Measurements from ENCODE around the gene RCSD1.

RCSD1 gene

GRCh38 chr1:167674156-167674555, 44.1 kb downstream of the RCSD1 start:
- no peak for TF ChIP-seq POLR2A (IDR thresholded peaks at IDR 0.05; ENCODE audit: extremely low read depth, insufficient read length)
- TF ChIP-seq, protein P1, sequence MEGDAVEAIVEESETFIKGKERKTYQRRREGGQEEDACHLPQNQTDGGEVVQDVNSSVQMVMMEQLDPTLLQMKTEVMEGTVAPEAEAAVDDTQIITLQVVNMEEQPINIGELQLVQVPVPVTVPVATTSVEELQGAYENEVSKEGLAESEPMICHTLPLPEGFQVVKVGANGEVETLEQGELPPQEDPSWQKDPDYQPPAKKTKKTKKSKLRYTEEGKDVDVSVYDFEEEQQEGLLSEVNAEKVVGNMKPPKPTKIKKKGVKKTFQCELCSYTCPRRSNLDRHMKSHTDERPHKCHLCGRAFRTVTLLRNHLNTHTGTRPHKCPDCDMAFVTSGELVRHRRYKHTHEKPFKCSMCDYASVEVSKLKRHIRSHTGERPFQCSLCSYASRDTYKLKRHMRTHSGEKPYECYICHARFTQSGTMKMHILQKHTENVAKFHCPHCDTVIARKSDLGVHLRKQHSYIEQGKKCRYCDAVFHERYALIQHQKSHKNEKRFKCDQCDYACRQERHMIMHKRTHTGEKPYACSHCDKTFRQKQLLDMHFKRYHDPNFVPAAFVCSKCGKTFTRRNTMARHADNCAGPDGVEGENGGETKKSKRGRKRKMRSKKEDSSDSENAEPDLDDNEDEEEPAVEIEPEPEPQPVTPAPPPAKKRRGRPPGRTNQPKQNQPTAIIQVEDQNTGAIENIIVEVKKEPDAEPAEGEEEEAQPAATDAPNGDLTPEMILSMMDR (IDR thresholded peaks at IDR 0.05; ENCODE audit: low read depth, low read length) = no peak
- TF ChIP-seq MAX (IDR thresholded peaks at IDR 0.05; ENCODE audit: low read depth, low read length) = no peak
- TF ChIP-seq MYC (IDR thresholded peaks at IDR 0.05; ENCODE audit: low read depth, low read length) = no peak
- DNase-seq (ENCODE audit: low read depth) = no peak
- no peak overlapping the region for H3K4me3 ChIP-seq (ENCODE audit: low read depth, low read length)

- TF ChIP-seq POLR2A (IDR thresholded peaks at IDR 0.05; ENCODE audit: extremely low read depth, insufficient read length) = no peak
- no peak for TF ChIP-seq MYC (IDR thresholded peaks at IDR 0.05; ENCODE audit: low read depth, low read length)
- TF ChIP-seq, protein P1 (IDR thresholded peaks at IDR 0.05; ENCODE audit: low read depth, low read length) = no peak
- TF ChIP-seq MAX (IDR thresholded peaks at IDR 0.05; ENCODE audit: low read depth, low read length) = no peak
- H3K4me3 ChIP-seq (ENCODE audit: low read depth, low read length) = no peak overlapping the region
- no peak for DNase-seq (ENCODE audit: low read depth)
Observed at GRCh38 chr1:167675440-167675839, 45.4 kb downstream of the RCSD1 start.

GRCh38 chr1:167676205-167676915, 46.3 kb downstream of the RCSD1 start:
- TF ChIP-seq MAX (IDR thresholded peaks at IDR 0.05; ENCODE audit: low read depth, low read length) (no peak), MYC (IDR thresholded peaks at IDR 0.05; ENCODE audit: low read depth, low read length) (no peak), POLR2A (IDR thresholded peaks at IDR 0.05; ENCODE audit: extremely low read depth, insufficient read length) (no peak)
- TF ChIP-seq, protein P1 (IDR thresholded peaks at IDR 0.05; ENCODE audit: low read depth, low read length) = no peak
- DNase-seq (ENCODE audit: low read depth) = no peak
- H3K4me3 ChIP-seq (ENCODE audit: low read depth, low read length) = no peak overlapping the region

- no peak overlapping the region for H3K4me3 ChIP-seq (ENCODE audit: low read depth, low read length)
- TF ChIP-seq, protein P1 (IDR thresholded peaks at IDR 0.05; ENCODE audit: low read depth, low read length) = no peak
- no peak for DNase-seq (ENCODE audit: low read depth)
Observed at GRCh38 chr1:167676916-167677848, 47.1 kb downstream of the RCSD1 start.

- no peak overlapping the region for H3K4me3 ChIP-seq (ENCODE audit: low read depth, low read length)
- DNase-seq (ENCODE audit: low read depth) = no peak
- TF ChIP-seq MAX (IDR thresholded peaks at IDR 0.05; ENCODE audit: low read depth, low read length) (no peak), POLR2A (IDR thresholded peaks at IDR 0.05; ENCODE audit: extremely low read depth, insufficient read length) (no peak)
- TF ChIP-seq, protein P1 (IDR thresholded peaks at IDR 0.05; ENCODE audit: low read depth, low read length) = no peak
Observed at GRCh38 chr1:167678422-167678821, 48.4 kb downstream of the RCSD1 start.

All from NB4 (cell line).